ENCODE results near the gene PLK5. TPM values are rescaled to one million over a fixed set of nuclear protein-coding genes. Genes with fewer than 3 reads are reported as not detected.

PLK5 gene
- total RNA-seq, 1 donor from 2014 or later = not detected

GRCh38 chr19:1555487-1556389 is 31.9 kb downstream of the PLK5 start:
- Histone ChIP-seq H3K27me3 (ENCODE audit: control insufficient read depth, insufficient read depth, low read length) (no peaks in the 10 kb centered on the region), H3K4me3 (ENCODE audit: low read depth, low read length) (no peak overlapping the region), H3K36me3 (ENCODE audit: control insufficient read depth, insufficient read depth, low read length) (no peaks in the 10 kb centered on the region)
- DNase-seq (ENCODE audit: low read depth) = no peak
- TF ChIP-seq CTCF (IDR thresholded peaks at IDR 0.05; ENCODE audit: insufficient read depth, low read length, poor library complexity, severe bottlenecking) = no peak

DNA sequence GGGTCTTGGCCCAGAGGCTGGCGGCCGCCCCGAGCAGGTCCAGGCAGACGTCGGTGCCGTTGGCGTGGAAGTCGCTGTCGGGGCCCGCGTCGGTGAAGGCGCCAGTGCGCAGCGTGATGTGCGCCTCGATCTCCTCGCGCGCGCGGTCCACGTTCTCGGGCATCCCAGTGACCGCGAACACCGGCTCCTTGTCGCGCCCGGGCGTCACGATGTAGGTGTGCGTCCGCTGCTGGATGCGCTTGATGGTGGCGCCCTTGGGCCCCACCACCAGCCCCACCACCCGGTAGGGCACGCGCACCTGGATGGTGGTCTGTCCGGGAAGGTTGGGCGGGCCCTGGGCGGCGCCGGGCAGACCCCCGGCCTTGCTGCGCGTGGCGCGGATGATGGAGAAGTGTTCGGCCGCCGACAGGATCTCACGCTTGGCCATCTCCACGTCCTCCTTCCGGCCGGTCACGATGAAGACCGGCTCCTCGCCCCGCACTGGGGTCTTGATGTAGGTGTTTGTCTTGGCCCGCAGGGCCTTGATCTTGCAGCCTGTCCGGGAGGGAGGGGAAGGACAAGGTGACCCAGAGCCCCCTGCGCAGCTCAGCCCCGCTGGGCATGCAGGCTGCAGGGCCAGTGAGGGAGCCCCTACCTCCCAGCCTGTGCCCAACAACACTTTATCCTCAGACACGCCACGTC is 32.7 kb downstream of the PLK5 start:
- no peak for TF ChIP-seq CTCF (IDR thresholded peaks at IDR 0.05; ENCODE audit: insufficient read depth, low read length, poor library complexity, severe bottlenecking)
- H3K4me3 ChIP-seq (ENCODE audit: low read depth, low read length) = no peak overlapping the region
- no peaks in the 10 kb centered on the region for H3K27me3 ChIP-seq (ENCODE audit: control insufficient read depth, insufficient read depth, low read length)
- DNase-seq (ENCODE audit: low read depth) = no peak
- H3K36me3 ChIP-seq (ENCODE audit: control insufficient read depth, insufficient read depth, low read length) = peaks cover 3% of the 10 kb centered on the region

DNA sequence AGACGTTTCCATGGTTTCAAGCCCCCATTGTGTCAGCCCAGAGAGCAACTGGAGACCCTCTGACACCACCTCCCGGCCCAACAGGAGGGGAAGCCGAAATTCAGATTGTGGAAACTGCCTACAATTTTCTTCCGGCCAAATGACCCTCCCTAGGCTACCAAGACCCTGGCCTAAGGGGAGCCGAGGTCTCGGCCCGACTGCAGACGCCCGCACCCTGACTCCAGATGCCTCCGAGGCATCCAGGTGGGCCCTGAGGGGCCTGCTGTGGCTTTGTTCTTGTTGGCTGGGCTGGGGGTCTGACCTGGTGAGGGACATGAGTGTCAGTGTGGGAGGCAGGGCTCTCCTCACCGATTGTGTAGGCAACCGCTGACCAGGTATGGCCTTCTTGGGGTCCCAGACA is 34.7 kb downstream of the PLK5 start:
- Histone ChIP-seq H3K27me3 (ENCODE audit: control insufficient read depth, insufficient read depth, low read length) (no peaks in the 10 kb centered on the region), H3K36me3 (ENCODE audit: control insufficient read depth, insufficient read depth, low read length) (peaks cover 3% of the 10 kb centered on the region), H3K4me3 (ENCODE audit: low read depth, low read length) (no peak overlapping the region)
- DNase-seq (ENCODE audit: low read depth) = no peak
- no peak for TF ChIP-seq CTCF (IDR thresholded peaks at IDR 0.05; ENCODE audit: insufficient read depth, low read length, poor library complexity, severe bottlenecking)

DNA sequence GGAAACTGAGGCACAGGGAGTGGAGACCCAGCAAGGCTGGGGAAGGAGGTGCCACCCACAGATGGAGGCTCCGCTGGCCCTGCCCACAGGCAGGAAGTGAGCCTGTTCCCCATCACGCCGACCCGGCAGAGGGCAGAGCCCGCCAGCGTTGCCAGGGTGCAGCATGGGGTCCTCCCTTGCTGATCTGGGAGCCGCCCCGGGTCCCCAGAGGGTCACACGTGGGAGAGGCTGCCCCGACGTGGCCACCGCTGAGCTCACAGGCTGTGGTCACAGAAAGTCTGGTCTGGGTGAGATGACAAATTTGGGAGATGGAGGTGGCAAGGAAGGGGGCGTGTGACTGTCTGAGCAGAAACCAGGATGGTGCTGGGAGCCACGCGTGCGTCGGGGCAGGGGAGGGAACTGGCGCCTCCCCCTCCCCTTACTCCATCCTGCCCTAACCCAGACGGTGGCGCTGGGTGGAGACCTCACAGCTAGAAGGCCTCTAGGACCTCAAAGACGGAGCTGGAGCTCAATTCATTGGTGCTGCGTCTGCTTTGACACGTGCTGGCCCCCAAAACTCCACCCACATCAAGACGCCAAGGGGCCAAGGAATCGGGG is 36.5 kb downstream of the PLK5 start:
- DNase-seq (ENCODE audit: low read depth) = no peak
- peaks cover 3% of the 10 kb centered on the region for H3K36me3 ChIP-seq (ENCODE audit: control insufficient read depth, insufficient read depth, low read length)
- TF ChIP-seq CTCF (IDR thresholded peaks at IDR 0.05; ENCODE audit: insufficient read depth, low read length, poor library complexity, severe bottlenecking) = no peak
- H3K4me3 ChIP-seq (ENCODE audit: low read depth, low read length) = no peak overlapping the region
- H3K27me3 ChIP-seq (ENCODE audit: control insufficient read depth, insufficient read depth, low read length) = no peaks in the 10 kb centered on the region

GRCh38 chr19:1561236-1561842 is 37.5 kb downstream of the PLK5 start:
- Histone ChIP-seq H3K27me3 (ENCODE audit: control insufficient read depth, insufficient read depth, low read length) (no peaks in the 10 kb centered on the region), H3K4me3 (ENCODE audit: low read depth, low read length) (no peak overlapping the region), H3K36me3 (ENCODE audit: control insufficient read depth, insufficient read depth, low read length) (peaks cover 3% of the 10 kb centered on the region)
- DNase-seq (ENCODE audit: low read depth) = no peak
- TF ChIP-seq CTCF (IDR thresholded peaks at IDR 0.05; ENCODE audit: insufficient read depth, low read length, poor library complexity, severe bottlenecking) = no peak
